Sigmoid colon (tissue), 4 donors: Measurements from ENCODE around the gene TENM3.

ENCODE experiments used
- CTCF ChIP-seq, 4 experiments: fragments of 450-650 bp in 3 of 4; fragments of 200-600 bp in 1 of 4; IDR thresholded peaks; one replicate each; pipeline ENCODE4 v1.5.1; 2016 to 2019; ENCODE audit warnings: antibody characterized with exemption in 4 of 4, mild to moderate bottlenecking in 3 of 4, moderate library complexity in 2 of 4
- EP300 ChIP-seq, 4 donors: sonication (generic); formaldehyde crosslinking; IDR thresholded peaks; one replicate each; pipeline ENCODE4 v1.6.1; 2017; ENCODE audit warnings: antibody characterized with exemption in 4 of 4
- POLR2AphosphoS5 ChIP-seq, 4 donors: sonication (generic); formaldehyde crosslinking; IDR thresholded peaks; one replicate each; pipeline ENCODE4 v1.6.1; 2017; ENCODE audit warnings: antibody characterized with exemption in 4 of 4

GRCh38 chr4:182301736-182302135 lies 58.5 kb downstream of the TENM3 start:
- TF ChIP-seq CTCF (IDR thresholded peaks at IDR 0.05) (no peak), POLR2AphosphoS5 (IDR thresholded peaks at IDR 0.05) (no peak), EP300 (IDR thresholded peaks at IDR 0.05) (no peak)
